GM12892 (cell line): ENCODE data around the gene FBXL14.

Source experiments
- DNase-seq: peaks from one replicate; pipeline ENCODE4 v3.0.0; 2011; ENCODE audit not compliant: insufficient read length
- FAIRE-seq: peaks from 2 replicates; lab custom pipeline; 2011; peaks lifted over from hg19 to GRCh38; lab: Jason Lieb, UNC
- POLR2A ChIP-seq: IDR thresholded peaks from 2 replicates; pipeline ENCODE4 v1.6.1; 2011; ENCODE audit warnings: low read depth, low read length, control low read depth
- POLR2AphosphoS5 ChIP-seq: IDR thresholded peaks from 2 replicates; pipeline ENCODE4 v1.6.1; 2011; ENCODE audit warnings: low read depth, low read length, control low read depth
- TAF1 ChIP-seq: IDR thresholded peaks from 2 replicates; pipeline ENCODE4 v1.6.1; 2011; ENCODE audit warnings: low read depth, mild to moderate bottlenecking, control low read depth, low read length, borderline replicate concordance

FBXL14 gene

GRCh38 chr12:1527789-1528188 is 66.6 kb downstream of the FBXL14 start:
- no peak for TF ChIP-seq POLR2AphosphoS5
- TF ChIP-seq POLR2A = no peak
- TF ChIP-seq TAF1 = no peak
- FAIRE-seq = no peak

DNA sequence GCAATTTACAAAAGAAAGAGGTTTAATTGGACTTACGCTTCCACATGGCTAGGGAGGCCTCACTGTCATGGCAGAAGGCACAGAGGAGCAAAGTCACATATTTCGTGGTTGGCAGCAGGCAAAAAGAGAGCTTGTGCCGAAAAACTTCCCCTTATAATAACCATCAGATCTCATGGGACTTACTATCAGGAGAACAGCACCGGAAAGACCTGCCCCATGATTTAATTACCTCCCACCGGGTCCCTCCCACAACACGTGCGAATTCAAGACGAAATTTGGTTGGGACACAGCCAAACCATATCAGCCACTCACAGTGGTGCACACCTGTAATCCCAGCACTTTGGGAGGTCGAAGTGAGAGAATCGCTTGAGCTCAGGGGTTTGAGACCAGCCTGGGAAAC is 68.5 kb downstream of the FBXL14 start:
- DNase-seq (no peak), FAIRE-seq (no peak)
- TF ChIP-seq POLR2A (no peak), POLR2AphosphoS5 (no peak), TAF1 (no peak)

More at GRCh38 chr12:1527789-1528188, 66.6 kb downstream of the FBXL14 start:
- no peak for DNase-seq

- FAIRE-seq (no peak), DNase-seq (no peak)
- TF ChIP-seq TAF1 (no peak), POLR2AphosphoS5 (no peak), POLR2A (no peak)
These were observed 70.8 kb downstream of the FBXL14 start for GRCh38 chr12:1523558-1524050.

DNA sequence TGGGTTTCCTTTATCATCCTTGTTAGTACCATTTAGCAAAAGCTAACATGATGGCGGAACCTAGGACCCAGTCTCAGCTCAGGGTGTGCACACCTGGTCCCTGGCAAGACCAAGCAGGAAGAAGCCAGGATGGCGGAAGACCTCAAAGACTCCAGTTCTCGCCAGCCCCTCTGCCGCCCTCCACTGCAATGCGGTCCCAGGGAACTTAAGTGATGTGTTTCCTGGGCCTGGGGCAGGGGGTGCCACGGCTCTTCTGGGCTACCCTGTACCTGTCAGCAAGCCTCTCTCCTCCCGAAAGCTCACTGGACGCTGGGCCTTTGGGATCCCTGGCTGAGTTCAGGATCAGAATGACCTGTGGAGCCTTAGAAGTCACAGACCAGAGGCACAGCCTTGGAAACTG is 71.3 kb downstream of the FBXL14 start:
- FAIRE-seq (no peak), DNase-seq (no peak)
- TF ChIP-seq TAF1 = no peak
- no peak for TF ChIP-seq POLR2AphosphoS5
- TF ChIP-seq POLR2A = no peak

- DNase-seq (no peak), FAIRE-seq (no peak)
- TF ChIP-seq POLR2A (no peak), POLR2AphosphoS5 (no peak), TAF1 (no peak)
These were observed 74.7 kb downstream of the FBXL14 start for GRCh38 chr12:1519642-1520041.

GRCh38 chr12:1518591-1519516 is 75.5 kb downstream of the FBXL14 start:
- FAIRE-seq = no peak
- no peak for DNase-seq
- TF ChIP-seq POLR2AphosphoS5 (no peak), TAF1 (no peak), POLR2A (no peak)

GRCh38 chr12:1517734-1518525 is 76.5 kb downstream of the FBXL14 start:
- FAIRE-seq (no peak), DNase-seq (no peak)
- TF ChIP-seq TAF1 = no peak
- no peak for TF ChIP-seq POLR2A
- no peak for TF ChIP-seq POLR2AphosphoS5

DNA sequence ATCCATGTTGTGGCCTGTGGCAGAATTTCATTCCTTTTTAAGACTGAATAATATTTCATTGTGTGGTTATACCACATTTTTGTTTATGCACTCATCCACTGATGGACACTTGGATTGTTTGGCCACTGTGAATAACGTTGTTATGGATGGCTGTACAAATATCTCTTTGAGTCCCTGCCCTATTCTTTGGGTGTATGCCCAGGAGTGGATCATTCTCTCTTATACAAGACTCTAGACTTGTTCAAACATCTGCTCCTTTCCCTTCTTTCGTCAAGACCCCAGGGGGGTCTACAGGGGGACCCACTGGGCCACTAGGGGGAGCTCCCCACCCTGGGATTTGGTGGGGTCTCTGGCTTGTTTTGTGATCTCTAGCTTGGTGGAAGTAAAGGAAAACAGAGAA is 77.4 kb downstream of the FBXL14 start:
- no peak for DNase-seq
- TF ChIP-seq TAF1 = no peak
- no peak for TF ChIP-seq POLR2A
- no peak for TF ChIP-seq POLR2AphosphoS5
- FAIRE-seq = no peak
